Breast epithelium (tissue), 3 donors: ENCODE measurements around the gene METTL13.

Source experiments
- CTCF ChIP-seq, 3 donors: fragments of 450-650 bp; IDR thresholded peaks; one replicate each; pipeline ENCODE4 v1.5.1; 2016 to 2017; ENCODE audit warnings: antibody characterized with exemption in 3 of 3, mild to moderate bottlenecking in 3 of 3, moderate library complexity in 3 of 3
- POLR2A ChIP-seq: fragments of 450-650 bp; IDR thresholded peaks from one replicate; pipeline ENCODE4 v1.6.1; 2016; ENCODE audit warnings: antibody characterized with exemption, mild to moderate bottlenecking, moderate library complexity
- POLR2AphosphoS5 ChIP-seq, 3 donors: sonication (generic); formaldehyde crosslinking; IDR thresholded peaks; one replicate each; pipeline ENCODE4 v1.6.1; 2017; ENCODE audit warnings: antibody characterized with exemption in 3 of 3

- no peak for TF ChIP-seq CTCF (IDR thresholded peaks at IDR 0.05)
- peak; percentile 95 to 97 (median 96) for TF ChIP-seq POLR2AphosphoS5 (IDR thresholded peaks at IDR 0.05)
- peak; percentile 93 for TF ChIP-seq POLR2A
Measured at GRCh38 chr1:171741872-171742576, 39.4 kb upstream of the METTL13 start, which contains the start of gene VAMP4.
